ENCODE results near the gene H6PD.

H6PD gene

GRCh38 chr1:9278585-9279153 lies 44.1 kb downstream of the H6PD start:
- no peak for DNase-seq (ENCODE audit: low spot score)

GRCh38 chr1:9279172-9279840 lies 44.7 kb downstream of the H6PD start:
- DNase-seq (ENCODE audit: low spot score) = peak; percentile 63

GRCh38 chr1:9280015-9280860 lies 45.7 kb downstream of the H6PD start:
- DNase-seq (ENCODE audit: low spot score) = no peak

- no peak for DNase-seq (ENCODE audit: low spot score)
These were observed 46.7 kb downstream of the H6PD start for GRCh38 chr1:9281071-9281827.

GRCh38 chr1:9281908-9282695 lies 47.5 kb downstream of the H6PD start:
- no peak for DNase-seq (ENCODE audit: low spot score)

- no peak for DNase-seq (ENCODE audit: low spot score)
These were observed 48.1 kb downstream of the H6PD start for GRCh38 chr1:9282696-9282955.

GRCh38 chr1:9284061-9284460 lies 49.5 kb downstream of the H6PD start:
- DNase-seq (ENCODE audit: low spot score) = no peak

- no peak for DNase-seq (ENCODE audit: low spot score)
These were observed 52.0 kb downstream of the H6PD start for GRCh38 chr1:9286556-9286955.

- DNase-seq (ENCODE audit: low spot score) = no peak
These were observed 54.5 kb downstream of the H6PD start for GRCh38 chr1:9289090-9289534.

- peak; percentile 66 for DNase-seq (ENCODE audit: low spot score)
These were observed 55.3 kb downstream of the H6PD start for GRCh38 chr1:9289711-9290485.

- no peak for DNase-seq (ENCODE audit: low spot score)
These were observed 57.4 kb downstream of the H6PD start for GRCh38 chr1:9291914-9292360.

GRCh38 chr1:9292361-9293240 lies 58.0 kb downstream of the H6PD start, which contains the start of gene SPSB1:
TSS of gene SPSB1 (plus strand) at chr1:9292894. CDS start at chr1:9355892, 62,998 bp downstream.
- peak; percentile 67 for DNase-seq (ENCODE audit: low spot score)

- no peak for DNase-seq (ENCODE audit: low spot score)
These were observed 58.6 kb downstream of the H6PD start for GRCh38 chr1:9293241-9293532.

- DNase-seq (ENCODE audit: low spot score) = no peak
These were observed 59.2 kb downstream of the H6PD start for GRCh38 chr1:9293533-9294404.

GRCh38 chr1:9294405-9294773 lies 59.8 kb downstream of the H6PD start:
- no peak for DNase-seq (ENCODE audit: low spot score)

- DNase-seq (ENCODE audit: low spot score) = no peak
These were observed 60.5 kb downstream of the H6PD start for GRCh38 chr1:9294910-9295636.

- DNase-seq (ENCODE audit: low spot score) = no peak
These were observed 61.3 kb downstream of the H6PD start for GRCh38 chr1:9295884-9296283.

- no peak for DNase-seq (ENCODE audit: low spot score)
These were observed 62.3 kb downstream of the H6PD start for GRCh38 chr1:9296850-9297249.

Data from HuH-7 (cell line).